Activated gamma-delta T cell treated with Interleukin-2 at 50 U/mL for 16 hours (primary cell): ENCODE results near the gene ESF1.

Experiments
- DNase-seq: peaks from one replicate; pipeline ENCODE4 v3.0.0-alpha.2; 2020

The ESF1 gene

DNA sequence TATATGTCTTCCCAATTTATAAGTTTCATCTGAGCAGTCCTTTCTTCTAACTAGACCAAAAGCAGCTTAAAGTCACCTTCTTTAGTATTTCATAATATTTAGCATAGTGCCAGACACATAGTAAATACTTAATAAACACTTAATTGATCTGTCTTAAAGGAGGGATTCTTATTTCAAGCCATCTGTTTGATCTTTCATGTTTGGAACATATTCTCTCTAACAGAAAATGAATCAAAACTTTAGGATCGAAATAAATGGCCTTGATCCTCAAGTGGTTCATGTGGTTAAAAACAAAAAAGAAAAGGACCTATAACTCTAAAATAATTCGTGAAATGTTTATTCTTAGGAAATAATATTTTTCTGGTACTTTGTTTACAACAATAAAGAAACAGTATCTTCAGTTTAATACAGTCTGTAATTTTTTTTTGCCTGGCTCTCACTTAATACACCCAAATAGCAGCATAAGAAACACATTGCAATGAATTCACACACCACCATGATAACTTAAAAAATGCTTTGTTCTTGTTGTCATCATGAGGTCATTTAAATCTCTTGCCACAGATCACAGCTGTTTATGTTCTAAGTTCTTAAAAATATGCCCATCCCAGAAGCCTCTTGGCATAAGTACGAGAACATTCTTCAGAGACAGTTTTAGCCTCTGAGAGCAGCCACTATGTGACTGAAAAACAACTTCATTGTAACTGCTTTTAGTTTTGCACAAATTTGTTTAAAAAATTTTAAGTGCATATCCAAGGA, 48.1 kb downstream of the ESF1 start:
- DNase-seq: no peak

DNA sequence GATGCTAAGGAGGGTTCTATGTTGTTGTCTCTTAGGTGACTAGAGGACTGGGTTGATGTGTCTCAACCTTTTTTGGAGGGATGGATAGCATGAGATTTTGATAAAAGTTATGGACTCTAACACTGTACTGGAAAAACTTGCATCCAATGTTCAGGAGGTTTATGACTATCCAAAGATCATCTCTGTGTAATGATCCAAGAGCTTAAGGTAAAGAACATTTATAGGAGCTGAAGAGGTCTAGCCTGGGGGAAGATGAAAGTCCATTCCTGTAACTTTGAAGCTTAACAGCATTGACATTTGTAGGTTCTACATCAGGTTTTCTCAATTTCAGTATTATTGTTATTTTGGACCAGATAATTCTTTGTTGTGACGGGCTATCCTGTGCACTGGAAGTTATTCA, 48.9 kb downstream of the ESF1 start:
- DNase-seq: no peak

DNA sequence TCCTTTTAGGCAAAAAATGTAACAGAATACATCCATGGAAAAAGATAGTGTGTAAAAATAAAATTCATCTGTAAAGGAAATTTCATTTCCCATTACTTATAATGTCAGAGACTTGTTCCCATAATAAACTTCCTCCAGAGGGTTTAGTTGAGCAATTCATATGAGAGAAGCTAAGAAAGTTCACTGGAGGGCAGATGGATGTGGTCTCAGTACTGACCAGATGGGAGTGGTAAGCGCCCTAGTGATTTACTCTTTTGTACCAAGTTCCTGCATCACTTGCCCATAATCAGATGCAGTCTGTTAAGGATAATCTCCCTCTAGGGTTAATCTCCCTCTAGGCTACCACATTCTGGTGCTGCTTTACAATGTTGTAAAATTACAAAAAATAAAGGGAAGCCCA, 61.7 kb downstream of the ESF1 start:
- DNase-seq: no peak

- DNase-seq: no peak
Measured at GRCh38 chr20:13718171-13718570, 66.5 kb downstream of the ESF1 start.

DNA sequence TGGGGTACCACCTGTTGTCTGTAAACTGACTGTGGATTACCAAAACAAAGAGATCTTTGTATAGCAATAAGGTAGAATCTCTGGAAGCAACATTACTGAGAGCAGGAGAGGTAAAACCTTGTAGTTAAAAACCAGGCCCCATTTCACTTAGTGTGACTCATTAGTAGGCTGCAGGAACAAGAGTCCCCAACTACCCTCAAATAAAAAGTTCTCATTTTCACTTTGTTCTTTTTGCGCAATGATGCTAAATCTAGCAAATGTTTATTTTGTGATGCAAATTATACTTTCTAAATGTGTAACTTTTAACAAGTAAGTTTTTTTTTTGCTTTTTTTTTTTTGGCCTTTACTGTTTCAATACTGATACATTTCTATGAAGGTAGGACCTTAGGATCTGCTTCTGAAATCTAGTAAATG, 67.1 kb downstream of the ESF1 start:
- no peak for DNase-seq

GRCh38 chr20:13715171-13715570, 69.5 kb downstream of the ESF1 start:
- DNase-seq: no peak

GRCh38 chr20:13708234-13708633, 76.5 kb downstream of the ESF1 start:
- DNase-seq: no peak

DNA sequence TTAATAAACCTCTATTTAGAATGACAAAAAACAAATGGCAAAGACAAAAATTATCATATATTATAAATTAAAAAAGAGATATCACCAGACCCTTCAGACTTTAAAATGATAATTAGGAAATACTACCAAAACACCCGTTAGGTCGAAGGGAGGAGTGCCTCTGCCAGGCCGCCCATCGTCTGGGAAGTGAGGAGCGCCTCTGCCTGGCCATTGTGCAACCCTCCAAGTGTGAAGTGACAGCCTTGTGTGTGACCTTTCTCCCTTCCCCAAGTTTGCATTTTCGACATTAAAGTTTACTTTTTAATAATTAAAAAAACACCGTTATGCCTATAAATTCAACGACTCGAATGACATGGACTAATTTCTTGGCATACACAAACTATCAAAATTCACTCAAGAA, 81.5 kb downstream of the ESF1 start:
- no peak for DNase-seq

- DNase-seq: no peak
Measured at GRCh38 chr20:13701486-13701885, 83.2 kb downstream of the ESF1 start.

DNA sequence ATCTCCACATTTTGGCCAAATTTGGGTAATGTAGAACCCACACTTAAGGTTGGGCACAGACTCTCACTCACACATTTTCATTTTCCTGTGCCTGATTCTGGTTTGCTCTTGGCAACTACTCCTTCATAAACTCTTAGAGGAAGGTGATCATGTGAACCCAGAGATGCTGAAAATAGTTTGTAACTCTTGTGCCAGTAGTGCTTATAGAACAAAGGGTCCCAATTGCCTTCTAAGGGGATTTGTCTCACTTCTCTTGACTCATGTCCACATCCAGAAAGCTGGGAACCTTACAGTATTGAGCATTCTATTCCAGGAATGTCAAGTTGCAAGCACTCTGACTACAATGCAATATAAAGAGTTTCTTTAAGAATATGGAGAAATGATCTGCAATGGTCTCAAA, 84.0 kb downstream of the ESF1 start:
- no peak for DNase-seq

DNA sequence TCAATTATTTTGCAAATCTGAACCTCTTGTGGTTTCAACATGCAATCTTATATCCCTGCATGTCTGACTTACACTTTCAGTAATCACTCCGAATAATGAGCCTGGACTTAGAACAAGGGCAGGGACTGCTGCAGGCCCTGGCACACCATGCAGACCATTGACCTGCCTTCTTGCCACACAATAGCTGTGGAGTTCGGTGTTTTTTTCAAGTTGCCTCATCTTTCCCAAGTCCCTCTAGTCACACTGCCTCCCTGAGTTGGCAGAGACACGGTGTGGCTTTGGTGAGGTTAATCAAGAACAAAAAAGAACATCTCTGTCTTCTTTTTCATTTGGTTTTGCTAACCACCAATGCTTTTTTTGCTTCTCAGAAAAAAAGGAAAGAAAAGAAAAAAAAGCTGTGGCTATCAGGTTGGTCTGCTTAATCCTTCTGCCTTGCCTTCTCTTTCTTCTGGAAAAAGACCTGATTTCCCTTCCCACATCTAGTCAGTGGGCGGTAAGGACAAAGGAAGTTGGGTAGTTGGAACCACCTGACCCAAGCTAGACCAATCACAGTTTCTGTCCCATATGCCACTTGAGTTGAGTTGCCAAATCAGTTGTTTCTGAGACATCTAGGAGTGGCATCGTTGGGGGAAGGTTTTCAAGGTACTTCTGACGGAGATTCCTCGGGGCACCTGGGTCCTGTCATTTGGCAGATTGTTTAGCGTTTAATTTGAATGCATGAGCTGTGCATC, 90.1 kb downstream of the ESF1 start:
- no peak for DNase-seq

DNA sequence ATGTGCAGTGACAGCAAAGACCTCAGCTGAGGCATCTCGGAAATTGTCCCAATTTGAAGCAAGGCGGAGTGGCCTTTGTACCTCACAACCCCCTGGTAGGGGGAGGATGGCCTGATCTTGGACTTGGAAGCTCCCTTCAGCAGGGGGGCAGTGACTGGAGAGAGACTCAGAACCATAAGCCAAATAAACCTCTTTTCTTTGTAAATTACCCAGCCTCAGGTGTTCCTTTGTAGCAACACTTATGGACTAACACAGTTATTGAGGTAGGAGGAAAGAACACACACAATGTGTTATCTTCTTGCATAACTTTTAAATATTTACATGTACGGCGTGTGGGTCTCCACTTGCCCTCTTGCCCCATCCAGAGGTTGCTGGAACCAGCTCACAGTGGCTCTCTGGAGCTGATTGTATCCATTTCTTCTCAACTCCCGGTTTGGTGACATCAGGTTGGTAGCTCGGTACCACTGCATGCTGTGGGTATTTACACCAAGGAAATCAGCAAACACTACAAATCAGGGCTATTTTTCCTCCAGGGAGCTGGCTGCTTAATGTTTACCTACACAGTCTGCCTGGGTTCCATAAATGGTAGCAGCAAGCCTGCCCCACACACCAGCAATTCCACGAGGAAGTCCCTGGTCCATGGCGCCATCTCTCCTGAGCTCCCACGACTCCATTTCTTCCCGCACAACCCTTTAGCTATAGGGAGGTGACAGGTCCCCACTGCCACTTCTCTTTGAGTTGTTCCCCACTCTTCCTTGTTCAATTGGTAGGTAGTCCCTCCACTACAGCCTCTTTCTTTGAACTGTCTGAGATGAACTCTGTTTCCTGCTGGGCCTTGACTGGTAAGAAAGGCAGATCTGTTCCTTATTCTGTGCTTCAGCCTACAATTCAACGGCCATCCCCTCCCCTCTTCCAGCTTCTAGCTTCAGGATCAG, 91.7 kb downstream of the ESF1 start:
- no peak for DNase-seq

- no peak for DNase-seq
Measured at GRCh38 chr20:13690943-13691342, 93.8 kb downstream of the ESF1 start.

DNA sequence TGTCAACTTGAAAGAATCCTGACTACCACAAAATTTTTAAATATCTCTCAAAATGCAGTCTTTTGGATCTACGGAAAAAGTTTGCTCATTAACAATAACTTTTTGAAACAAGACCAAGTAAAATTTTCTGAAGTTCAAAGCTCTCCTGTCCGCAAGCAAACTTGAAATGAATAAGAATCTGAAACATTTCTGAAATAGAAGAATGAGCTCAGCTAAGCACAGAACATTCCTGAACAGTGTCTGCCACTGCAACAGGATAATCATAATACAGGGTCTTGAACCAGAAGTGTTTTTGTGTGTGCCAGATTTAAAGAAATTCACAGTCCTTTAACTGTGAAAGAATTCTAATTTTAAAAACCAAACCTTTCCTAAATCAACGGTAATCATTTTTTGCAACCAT, 96.9 kb downstream of the ESF1 start:
- DNase-seq: no peak

- no peak for DNase-seq
Measured at GRCh38 chr20:13685623-13686022, 99.1 kb downstream of the ESF1 start.

GRCh38 chr20:13684566-13685222, 100.0 kb downstream of the ESF1 start:
- no peak for DNase-seq

- DNase-seq: no peak
Measured at GRCh38 chr20:13683833-13684232, 100.9 kb downstream of the ESF1 start.

DNA sequence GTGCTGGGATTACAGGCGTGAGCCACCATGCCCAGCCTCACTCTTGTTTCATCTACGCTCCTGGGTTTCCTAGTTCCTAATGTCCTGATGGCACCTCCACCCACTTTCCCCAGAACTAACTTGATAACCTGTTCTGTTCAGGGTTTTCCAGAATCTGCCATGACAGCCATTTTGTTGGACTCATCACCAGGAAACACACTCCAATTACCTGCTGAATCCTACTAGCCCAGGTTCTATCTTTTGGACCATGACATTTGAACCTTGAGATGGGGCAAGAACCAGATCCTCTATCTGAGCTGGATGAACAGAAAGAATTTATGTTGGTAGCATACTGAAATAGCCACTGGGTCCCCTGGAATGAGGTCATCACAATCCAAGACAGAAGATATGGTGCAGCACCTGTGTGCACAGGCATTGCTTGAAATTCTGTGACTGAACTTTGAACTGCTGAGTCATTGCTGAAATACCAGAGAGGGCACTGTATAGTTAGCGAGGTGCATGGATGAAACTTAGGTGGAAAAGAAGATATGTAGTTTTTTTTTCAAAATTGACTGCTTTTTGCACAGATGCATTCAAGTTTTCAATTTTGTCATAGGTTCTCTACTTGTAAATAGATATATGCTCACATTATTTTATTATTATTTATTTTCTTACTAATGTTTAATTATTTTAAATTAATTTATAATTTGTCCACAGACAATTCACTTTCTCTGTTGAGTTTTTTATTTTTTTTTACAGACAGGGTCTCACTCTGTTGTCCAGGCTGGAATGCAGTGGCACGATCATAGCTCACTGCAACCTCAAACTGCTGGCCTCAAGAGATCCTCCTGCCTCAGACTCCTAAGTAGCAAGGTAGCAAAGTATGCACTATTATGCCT, 103.2 kb downstream of the ESF1 start:
- DNase-seq: no peak

GRCh38 chr20:13678944-13679343, 105.8 kb downstream of the ESF1 start:
- no peak for DNase-seq

- no peak for DNase-seq
Measured at GRCh38 chr20:13677241-13677640, 107.5 kb downstream of the ESF1 start.

DNA sequence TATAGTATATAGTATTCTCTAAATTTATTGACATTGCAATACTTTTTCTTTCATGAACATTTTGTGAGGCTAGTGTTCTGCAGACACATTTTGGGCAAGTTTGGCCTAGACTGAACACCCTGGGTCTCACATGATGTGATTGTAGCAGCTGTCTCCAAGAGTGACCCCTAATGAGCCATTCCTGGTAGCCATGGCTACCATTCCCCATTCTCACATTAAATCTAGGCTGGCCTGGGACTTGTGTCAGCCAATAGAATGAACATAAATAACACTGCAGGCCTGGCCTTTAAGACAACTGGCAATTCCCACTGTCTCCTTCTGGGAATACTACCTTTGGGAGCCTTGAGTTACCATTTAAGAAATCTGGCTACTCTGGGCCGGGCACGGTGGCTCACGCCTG, 108.0 kb downstream of the ESF1 start:
- DNase-seq: no peak

GRCh38 chr20:13672690-13673089, 112.0 kb downstream of the ESF1 start:
- no peak for DNase-seq
